ENCODE data around the gene PIWIL4.

PIWIL4 gene

GRCh38 chr11:94662846-94663390, 95.8 kb downstream of the PIWIL4 start:
- DNase-seq (ENCODE audit: low spot score) = no peak
- no peak for TF ChIP-seq CTCF (IDR thresholded peaks at IDR 0.05; ENCODE audit: extremely low read depth, missing control alignments)

GRCh38 chr11:94664346-94664745, 97.2 kb downstream of the PIWIL4 start:
- no peak for TF ChIP-seq CTCF (IDR thresholded peaks at IDR 0.05; ENCODE audit: extremely low read depth, missing control alignments)

GRCh38 chr11:94665116-94665659, 98.0 kb downstream of the PIWIL4 start:
- TF ChIP-seq CTCF (IDR thresholded peaks at IDR 0.05; ENCODE audit: extremely low read depth, missing control alignments) = no peak
- no peak for DNase-seq (ENCODE audit: low spot score)

More at GRCh38 chr11:94664346-94664745, 97.2 kb downstream of the PIWIL4 start:
- DNase-seq (ENCODE audit: low spot score) = no peak

GRCh38 chr11:94666792-94667721, 99.9 kb downstream of the PIWIL4 start:
- TF ChIP-seq CTCF (IDR thresholded peaks at IDR 0.05; ENCODE audit: extremely low read depth, missing control alignments) = no peak
- DNase-seq (ENCODE audit: low spot score) = no peak

- no peak for TF ChIP-seq CTCF (IDR thresholded peaks at IDR 0.05; ENCODE audit: extremely low read depth, missing control alignments)
- no peak for DNase-seq (ENCODE audit: low spot score)
Observed at GRCh38 chr11:94668212-94668793, 101.1 kb downstream of the PIWIL4 start.

- no peak for TF ChIP-seq CTCF (IDR thresholded peaks at IDR 0.05; ENCODE audit: extremely low read depth, missing control alignments)
- no peak for DNase-seq (ENCODE audit: low spot score)
Observed at GRCh38 chr11:94669023-94669422, 101.9 kb downstream of the PIWIL4 start.
